GM13976 (cell line): ENCODE measurements around the gene S100A10.

ENCODE experiments used
- DNase-seq: peaks from one replicate; pipeline ENCODE4 v3.0.0; 2012; ENCODE audit warnings: low spot score
- in situ Hi-C: fragments of 300-500 bp; cut with MboI; formaldehyde crosslinking; loops from one replicate; pipeline ENCODE4 v1.12.0; 2022; ENCODE audit warnings: low sequenced_read_pairs, mixed read lengths, inconsistent platforms; ENCODE audit not compliant: unreplicated experiment
- TF ChIP-seq, protein P1 (sequence below): IDR thresholded peaks from 2 replicates; pipeline ENCODE4 v1.5.1; 2012; ENCODE audit warnings: borderline replicate concordance, mild to moderate bottlenecking; ENCODE audit not compliant: insufficient read depth; ENCODE audit errors: extremely low read depth, missing control alignments, control extremely low read depth

The S100A10 gene

GRCh38 chr1:151982300-151983005, 11.2 kb downstream of the S100A10 start:
- in situ Hi-C loops: no loop called here
- no peak for DNase-seq
- TF ChIP-seq, protein P1, sequence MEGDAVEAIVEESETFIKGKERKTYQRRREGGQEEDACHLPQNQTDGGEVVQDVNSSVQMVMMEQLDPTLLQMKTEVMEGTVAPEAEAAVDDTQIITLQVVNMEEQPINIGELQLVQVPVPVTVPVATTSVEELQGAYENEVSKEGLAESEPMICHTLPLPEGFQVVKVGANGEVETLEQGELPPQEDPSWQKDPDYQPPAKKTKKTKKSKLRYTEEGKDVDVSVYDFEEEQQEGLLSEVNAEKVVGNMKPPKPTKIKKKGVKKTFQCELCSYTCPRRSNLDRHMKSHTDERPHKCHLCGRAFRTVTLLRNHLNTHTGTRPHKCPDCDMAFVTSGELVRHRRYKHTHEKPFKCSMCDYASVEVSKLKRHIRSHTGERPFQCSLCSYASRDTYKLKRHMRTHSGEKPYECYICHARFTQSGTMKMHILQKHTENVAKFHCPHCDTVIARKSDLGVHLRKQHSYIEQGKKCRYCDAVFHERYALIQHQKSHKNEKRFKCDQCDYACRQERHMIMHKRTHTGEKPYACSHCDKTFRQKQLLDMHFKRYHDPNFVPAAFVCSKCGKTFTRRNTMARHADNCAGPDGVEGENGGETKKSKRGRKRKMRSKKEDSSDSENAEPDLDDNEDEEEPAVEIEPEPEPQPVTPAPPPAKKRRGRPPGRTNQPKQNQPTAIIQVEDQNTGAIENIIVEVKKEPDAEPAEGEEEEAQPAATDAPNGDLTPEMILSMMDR: no peak

DNA sequence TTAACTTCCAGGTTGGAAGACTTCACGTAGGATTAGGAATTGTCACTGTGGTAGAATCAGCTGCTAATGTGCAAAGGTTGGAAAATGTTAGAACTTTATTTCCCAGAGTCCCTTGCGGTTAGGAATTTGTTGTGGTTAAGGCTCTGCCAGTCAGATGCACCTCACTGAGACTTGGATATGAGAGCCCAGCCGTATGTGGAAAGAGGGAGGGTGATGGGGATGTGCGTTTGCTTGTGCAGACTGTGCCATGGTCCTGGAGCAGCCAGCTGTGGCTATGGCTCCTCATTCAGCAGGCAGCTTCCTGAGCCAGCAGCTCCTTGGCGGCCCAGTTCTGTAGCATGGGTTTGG, 12.5 kb downstream of the S100A10 start:
- TF ChIP-seq, protein P1: no peak
- in situ Hi-C loops: no loop called here

DNA sequence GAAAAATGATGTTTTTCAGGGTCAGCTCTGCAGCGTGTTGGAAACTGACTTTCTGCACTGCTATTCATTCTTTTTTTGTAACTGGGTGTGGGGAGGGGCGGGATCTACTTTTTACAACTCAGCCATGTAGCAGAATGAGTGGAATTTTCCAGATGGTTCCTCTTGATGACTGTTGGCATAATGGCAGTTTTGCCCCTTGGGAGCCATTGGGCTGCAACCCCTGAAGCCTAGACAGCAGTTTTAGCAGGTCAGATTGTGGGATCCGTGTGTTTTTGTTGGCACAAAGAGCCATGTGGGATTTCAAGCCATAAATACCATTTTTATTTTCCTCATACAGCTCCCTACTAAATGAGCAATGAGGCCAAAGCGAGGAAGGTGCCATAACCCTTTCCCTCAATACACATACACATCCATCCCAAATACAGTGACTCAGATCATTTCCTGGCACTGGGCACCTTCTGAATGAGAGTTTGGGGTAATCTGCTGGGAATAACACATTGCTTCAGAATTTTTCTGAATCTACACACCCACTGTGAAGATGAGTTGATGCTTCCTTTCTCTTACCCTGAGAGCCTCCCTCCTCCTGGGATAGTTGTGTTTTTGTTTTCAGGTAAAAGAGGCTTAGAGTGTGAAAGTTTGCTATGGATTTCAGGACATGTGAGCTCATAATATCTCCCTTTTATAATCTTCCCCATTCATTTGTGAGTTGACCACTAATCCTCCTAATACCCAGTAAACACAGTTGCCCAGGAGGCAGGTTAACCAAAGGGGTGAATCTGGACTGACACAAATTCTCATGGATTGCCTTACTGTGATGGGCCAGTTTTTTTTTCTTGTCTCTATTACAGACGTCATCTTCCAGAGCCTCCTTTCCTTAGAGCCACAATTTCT, 13.1 kb downstream of the S100A10 start:
- in situ Hi-C loops: no loop called here
- TF ChIP-seq, protein P1: no peak
- no peak for DNase-seq

More for the DNA sequence above, 12.5 kb downstream of the S100A10 start:
- no peak for DNase-seq

DNA sequence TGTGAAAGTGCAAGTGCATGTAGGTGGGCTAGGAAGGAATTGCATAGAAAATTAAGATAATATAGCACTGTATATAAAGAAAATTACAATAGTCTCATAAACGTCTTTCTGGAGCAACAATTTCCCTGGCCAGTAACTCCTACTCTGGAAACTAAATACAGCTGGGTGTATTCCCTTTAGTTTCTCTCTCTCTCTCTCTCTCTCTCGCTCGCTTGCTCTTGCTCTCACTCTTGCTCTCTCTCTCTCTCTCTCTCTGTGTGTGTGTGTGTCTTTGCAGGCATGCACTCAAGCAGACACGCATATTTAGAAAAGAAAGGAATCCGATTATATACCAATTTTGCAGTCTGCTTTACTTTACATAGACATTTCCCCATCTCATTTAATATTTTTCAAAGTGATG, 14.7 kb downstream of the S100A10 start:
- TF ChIP-seq, protein P1: no peak

DNA sequence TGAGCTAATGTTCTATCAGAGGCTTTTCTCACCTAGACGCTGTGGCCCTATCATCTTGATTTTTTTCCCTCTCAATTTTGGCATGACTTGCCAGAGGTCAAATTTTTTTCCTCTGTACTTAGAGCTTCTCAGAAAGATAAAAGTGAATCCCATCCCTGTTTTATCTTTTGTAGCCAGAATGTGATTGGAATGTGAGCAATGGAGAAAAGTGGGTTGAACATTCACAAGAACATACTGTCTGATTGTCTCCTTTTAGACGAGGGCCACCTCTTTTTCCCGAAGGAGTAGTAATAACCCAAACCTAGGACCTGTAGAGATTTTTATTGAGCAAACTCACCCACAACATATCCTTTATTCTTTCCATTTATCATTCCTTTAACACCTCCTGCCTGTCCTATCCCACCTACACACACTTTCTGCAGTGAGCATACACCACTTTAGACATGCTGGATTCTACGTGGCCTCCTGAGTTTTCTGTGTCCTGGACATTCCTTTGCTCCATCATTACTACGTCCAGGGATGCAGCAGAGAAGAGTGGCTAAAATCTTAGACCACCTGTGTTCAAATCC, 15.9 kb downstream of the S100A10 start:
- in situ Hi-C loops: no loop called here
- TF ChIP-seq, protein P1: no peak

More for the DNA sequence above, 14.7 kb downstream of the S100A10 start:
- no peak for DNase-seq
- in situ Hi-C loops: no loop called here

GRCh38 chr1:151976858-151977257, 16.8 kb downstream of the S100A10 start:
- DNase-seq: no peak

More for the DNA sequence above, 15.9 kb downstream of the S100A10 start:
- no peak for DNase-seq

More at GRCh38 chr1:151976858-151977257, 16.8 kb downstream of the S100A10 start:
- TF ChIP-seq, protein P1: no peak
- in situ Hi-C loops: no loop called here
